GM12801 (cell line): Measurements from ENCODE around the gene CLTCL1.

Experiments used
- CTCF ChIP-seq: IDR thresholded peaks from one replicate; pipeline ENCODE4 v1.5.1; 2011; ENCODE audit warnings: control low read depth; ENCODE audit not compliant: insufficient read length; ENCODE audit errors: extremely low read depth

The CLTCL1 gene

GRCh38 chr22:19325296-19325948 lies 33.9 kb upstream of the CLTCL1 start:
- TF ChIP-seq CTCF, result no peak

DNA sequence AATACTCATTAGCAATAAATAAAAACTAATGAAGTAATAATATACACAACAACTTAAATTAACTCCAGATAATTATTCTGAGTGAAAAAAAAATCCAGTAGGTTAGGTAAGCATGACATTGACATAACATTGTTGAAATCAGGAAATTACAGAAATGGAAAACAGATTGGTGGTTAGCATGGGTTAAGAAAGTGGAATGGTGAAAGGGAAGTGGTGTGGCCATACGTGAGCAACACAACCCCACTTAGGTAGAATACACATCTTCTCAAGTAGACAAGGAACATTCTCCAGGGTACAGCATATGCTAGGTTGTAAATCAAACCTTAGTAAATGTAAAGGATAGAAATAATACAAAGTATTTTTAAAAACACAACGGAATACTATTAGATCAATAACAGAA lies 30.2 kb upstream of the CLTCL1 start:
- no peak for TF ChIP-seq CTCF

DNA sequence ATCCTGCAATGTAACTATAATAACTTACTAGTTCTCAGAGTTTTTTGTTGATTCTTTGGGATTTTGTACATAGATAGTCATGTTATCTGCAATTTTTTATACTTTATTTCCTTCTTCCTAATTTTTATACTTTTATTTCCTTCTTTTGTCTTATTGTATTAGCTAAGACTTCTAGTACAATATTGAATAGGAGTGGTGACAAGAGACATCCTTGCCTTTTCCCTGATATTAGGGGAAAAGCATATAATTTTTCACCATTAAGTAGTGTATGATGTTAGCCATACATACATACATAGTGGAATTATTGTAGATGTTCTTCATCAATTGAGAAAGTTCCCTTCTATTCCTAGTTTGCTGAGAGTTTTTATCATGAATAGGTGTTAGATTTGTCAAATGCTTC lies 27.8 kb upstream of the CLTCL1 start:
- TF ChIP-seq CTCF, result no peak

DNA sequence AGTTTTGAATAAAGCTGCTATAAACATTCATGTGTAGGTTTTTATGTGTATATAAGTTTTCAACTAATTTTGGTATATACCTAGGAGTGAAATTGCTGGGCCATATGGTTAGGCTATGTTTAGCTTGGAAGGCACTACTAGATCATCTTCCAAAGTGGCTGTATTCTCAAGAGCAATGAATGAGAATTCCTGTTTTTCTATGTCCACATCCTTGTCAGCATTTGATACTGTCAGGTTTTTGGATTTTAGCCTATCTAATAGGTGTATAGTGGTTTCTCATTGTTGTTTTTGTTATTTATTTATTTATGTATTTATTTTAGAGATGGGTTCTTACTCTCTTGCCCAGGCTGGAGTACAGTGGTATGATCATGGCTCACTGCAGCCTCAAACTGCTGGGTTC lies 26.3 kb upstream of the CLTCL1 start:
- TF ChIP-seq CTCF, result no peak

- TF ChIP-seq CTCF, result no peak
These were observed 16.4 kb upstream of the CLTCL1 start for GRCh38 chr22:19307872-19308271.

DNA sequence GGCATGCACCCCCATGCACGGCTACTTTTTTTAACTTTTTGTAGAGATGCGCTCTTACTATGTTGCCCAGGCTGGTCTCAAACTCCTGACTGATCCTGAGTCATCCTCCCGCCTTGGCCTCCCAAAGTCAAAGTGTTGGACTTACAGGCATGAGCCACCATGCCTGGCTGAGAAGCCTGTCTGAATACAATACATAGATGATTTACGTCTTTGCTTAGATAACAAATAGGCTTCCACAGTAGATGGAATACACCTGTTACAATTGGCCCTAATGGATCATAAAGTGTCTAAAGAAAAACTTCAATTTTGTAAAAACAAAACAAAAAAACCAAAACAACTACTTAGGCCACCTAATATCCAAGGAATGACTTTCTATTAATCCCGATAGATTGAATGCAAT lies 13.0 kb upstream of the CLTCL1 start:
- no peak for TF ChIP-seq CTCF

GRCh38 chr22:19303785-19304184 lies 12.3 kb upstream of the CLTCL1 start:
- no peak for TF ChIP-seq CTCF
